HS-5 (cell line): ENCODE results near the gene NDUFAB1.
"Not testable (repeated sequence)": the region's sequence is repeated elsewhere in the genome, so short reads cannot be mapped to it uniquely, and the experiment has no call there.

ENCODE experiments used
- DNase-seq: peaks from one replicate; pipeline ENCODE4 v3.0.0-alpha.2; 2012; ENCODE audit warnings: low read depth

Gene NDUFAB1

GRCh38 chr16:23584186-23585076 lies 11.7 kb downstream of the NDUFAB1 start:
- no peak for DNase-seq

DNA sequence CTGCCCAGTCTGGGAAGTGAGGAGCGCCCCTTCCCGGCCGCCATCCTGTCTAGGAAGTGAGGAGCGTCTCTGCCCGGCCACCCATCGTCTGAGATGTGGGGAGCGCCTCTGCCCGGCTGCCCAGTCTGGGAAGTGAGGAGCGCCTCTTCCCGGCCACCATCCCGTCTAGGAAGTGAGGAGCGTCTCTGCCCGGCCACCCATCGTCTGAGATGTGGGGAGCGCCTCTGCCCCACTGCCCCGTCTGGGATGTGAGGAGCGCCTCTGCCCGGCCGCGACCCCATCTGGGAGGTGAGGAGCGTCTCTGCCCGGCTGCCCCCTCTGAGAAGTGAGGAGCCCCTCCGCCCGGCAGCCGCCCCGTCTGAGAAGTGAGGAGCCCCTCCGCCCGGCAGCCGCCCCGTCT lies 12.8 kb downstream of the NDUFAB1 start:
- DNase-seq, result not testable (repeated sequence)

- DNase-seq, result no peak
Observed at GRCh38 chr16:23581764-23582163, 14.4 kb downstream of the NDUFAB1 start.

DNA sequence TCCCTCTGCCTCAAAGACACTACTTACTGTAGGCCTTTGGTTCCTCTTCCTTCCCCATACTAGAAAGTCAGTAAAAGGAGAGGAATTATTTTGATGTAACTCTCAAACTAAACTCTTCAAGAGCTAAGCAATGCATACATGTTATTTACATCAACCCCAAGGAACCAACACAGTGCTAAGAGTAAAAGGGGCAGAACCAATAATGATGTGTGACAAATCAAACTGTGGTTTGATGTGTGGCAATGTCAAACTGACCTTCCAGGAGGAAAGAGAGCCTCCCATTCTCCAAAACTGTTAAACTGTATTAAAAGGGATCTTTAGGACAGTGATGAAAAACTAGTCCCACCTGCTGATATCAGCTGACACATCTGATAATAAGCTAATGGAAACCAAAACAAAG lies 15.7 kb downstream of the NDUFAB1 start:
- DNase-seq, result no peak

- no peak for DNase-seq
Observed at GRCh38 chr16:23579371-23579770, 16.7 kb downstream of the NDUFAB1 start.

- no peak for DNase-seq
Observed at GRCh38 chr16:23578101-23578830, 17.9 kb downstream of the NDUFAB1 start.

GRCh38 chr16:23577493-23577892 lies 18.6 kb downstream of the NDUFAB1 start:
- no peak for DNase-seq

GRCh38 chr16:23575834-23576233 lies 20.3 kb downstream of the NDUFAB1 start:
- DNase-seq, result no peak

GRCh38 chr16:23573817-23574216 lies 22.3 kb downstream of the NDUFAB1 start:
- no peak for DNase-seq

GRCh38 chr16:23572394-23572793 lies 23.7 kb downstream of the NDUFAB1 start:
- DNase-seq, result no peak

GRCh38 chr16:23571895-23572294 lies 24.2 kb downstream of the NDUFAB1 start:
- DNase-seq, result no peak

- no peak for DNase-seq
Observed at GRCh38 chr16:23570992-23571632, 25.0 kb downstream of the NDUFAB1 start.

GRCh38 chr16:23567602-23568001 lies 28.5 kb downstream of the NDUFAB1 start:
- no peak for DNase-seq

- DNase-seq, result no peak
Observed at GRCh38 chr16:23566724-23567123, 29.4 kb downstream of the NDUFAB1 start.

GRCh38 chr16:23564575-23565363 lies 31.3 kb downstream of the NDUFAB1 start:
- no peak for DNase-seq

GRCh38 chr16:23563186-23563585 lies 32.9 kb downstream of the NDUFAB1 start:
- DNase-seq, result no peak

DNA sequence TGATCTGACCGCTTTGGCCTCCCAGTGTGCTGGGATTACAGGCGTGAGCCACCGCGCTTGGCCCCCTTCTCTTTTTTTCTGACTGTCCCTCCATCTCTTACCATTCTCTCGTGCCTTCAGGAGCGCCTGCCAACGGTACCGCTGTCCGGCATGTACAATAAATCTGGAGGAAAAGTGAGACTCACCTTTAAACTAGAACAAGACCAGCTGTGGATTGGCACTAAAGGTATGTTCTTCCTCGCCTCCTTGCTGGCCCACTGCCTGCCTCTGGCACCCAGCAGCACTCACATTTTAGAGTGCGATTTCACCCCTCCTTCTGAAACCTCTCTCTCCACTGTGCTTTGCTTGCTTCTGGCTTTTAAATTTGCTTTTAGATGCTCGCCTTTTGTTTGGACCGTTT lies 33.6 kb downstream of the NDUFAB1 start:
- DNase-seq, result no peak

GRCh38 chr16:23561586-23561985 lies 34.5 kb downstream of the NDUFAB1 start:
- no peak for DNase-seq

GRCh38 chr16:23557779-23558702 lies 38.1 kb downstream of the NDUFAB1 start:
- no peak for DNase-seq

DNA sequence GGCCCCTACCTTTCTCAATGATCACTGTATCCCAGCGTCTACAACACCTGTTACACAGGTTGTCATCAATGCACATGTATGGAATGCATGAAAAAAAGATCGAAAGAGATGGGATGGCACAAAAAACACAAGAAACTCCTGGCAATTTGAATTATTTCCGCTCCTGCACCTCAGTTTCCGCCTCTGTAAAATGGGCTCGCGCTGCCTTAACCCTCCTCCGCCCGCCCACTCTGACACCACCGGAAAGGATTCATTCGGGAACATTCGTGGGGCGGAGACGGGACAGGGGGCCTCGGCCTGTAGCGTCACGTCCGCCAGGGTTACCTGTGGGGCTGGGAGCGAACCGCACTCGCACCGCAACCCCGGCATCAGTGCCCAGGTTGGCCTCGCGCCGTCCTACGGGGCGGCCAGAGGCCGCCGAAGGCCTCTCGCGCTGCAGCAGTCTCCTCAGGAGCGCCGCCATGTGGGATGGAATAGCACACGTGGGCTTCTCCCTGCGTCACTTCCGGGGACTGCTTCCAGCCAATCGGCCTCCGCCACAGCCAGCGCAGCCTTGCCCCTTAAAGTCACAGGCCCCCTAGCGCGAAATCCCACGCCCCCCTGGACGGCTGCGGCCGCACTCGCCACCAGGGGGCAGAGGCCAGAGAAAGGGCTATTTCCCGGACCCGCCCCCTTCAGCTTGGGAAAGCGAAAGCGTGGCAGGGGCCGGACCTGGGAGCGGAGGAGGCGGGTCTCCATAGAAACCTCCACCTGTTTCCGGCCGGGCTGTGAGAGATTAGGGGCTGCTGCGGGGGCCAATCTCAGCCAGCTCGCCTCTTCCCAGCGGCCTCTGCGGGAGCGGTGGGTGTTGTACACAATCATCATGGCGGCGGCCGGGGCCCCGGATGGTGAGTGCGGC lies 39.0 kb downstream of the NDUFAB1 start, which contains the start of the genes EARS2 and UBFD1:
EARS2 (minus strand) TSS at position 470 of the 898 bp plus-strand sequence; CDS start at position 463, 7 bp downstream.
UBFD1 (plus strand) TSS at position 847 of the 898 bp plus-strand sequence; CDS start at position 863, 16 bp downstream.
- DNase-seq, result peak; percentile 90
